Measurements from ENCODE around the gene ERGIC1.

DNA sequence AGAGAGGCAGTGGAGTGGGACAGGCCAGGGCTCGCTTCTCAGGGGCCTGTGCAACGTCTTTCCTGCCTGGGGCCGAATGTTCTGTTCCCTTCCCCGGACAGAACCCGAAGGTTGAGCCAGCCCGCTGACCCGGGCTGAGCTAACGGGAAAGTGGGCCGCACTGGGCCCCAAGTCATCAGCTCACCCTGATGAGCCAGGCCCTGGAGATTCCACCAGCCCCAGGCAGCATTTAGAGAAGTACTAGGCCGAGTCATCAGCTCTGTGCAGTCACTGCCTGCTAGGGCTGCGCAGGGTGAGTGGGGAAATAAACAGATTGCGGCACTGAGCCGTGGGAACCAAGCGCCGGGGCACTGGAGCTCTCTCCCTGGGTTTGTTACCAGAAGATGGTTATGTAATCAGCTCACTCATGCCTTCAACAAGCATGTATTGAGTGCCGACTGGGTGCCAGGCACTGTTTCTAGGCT lies 33.9 kb upstream of the ERGIC1 start:
- TF ChIP-seq, protein P1, sequence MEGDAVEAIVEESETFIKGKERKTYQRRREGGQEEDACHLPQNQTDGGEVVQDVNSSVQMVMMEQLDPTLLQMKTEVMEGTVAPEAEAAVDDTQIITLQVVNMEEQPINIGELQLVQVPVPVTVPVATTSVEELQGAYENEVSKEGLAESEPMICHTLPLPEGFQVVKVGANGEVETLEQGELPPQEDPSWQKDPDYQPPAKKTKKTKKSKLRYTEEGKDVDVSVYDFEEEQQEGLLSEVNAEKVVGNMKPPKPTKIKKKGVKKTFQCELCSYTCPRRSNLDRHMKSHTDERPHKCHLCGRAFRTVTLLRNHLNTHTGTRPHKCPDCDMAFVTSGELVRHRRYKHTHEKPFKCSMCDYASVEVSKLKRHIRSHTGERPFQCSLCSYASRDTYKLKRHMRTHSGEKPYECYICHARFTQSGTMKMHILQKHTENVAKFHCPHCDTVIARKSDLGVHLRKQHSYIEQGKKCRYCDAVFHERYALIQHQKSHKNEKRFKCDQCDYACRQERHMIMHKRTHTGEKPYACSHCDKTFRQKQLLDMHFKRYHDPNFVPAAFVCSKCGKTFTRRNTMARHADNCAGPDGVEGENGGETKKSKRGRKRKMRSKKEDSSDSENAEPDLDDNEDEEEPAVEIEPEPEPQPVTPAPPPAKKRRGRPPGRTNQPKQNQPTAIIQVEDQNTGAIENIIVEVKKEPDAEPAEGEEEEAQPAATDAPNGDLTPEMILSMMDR (IDR thresholded peaks at IDR 0.05): no peak
- no peak for TF ChIP-seq POLR2A (IDR thresholded peaks at IDR 0.05)
- no peak for TF ChIP-seq POLR2AphosphoS5 (IDR thresholded peaks at IDR 0.05)

All from prostate gland (tissue), 2 donors.